GM12892 (cell line): ENCODE data around the gene TRAPPC2L.

Experiments
- DNase-seq: peaks from one replicate; pipeline ENCODE4 v3.0.0; 2011; ENCODE audit not compliant: insufficient read length
- FAIRE-seq: peaks from 2 replicates; lab custom pipeline; 2011; peaks lifted over from hg19 to GRCh38; lab: Jason Lieb, UNC
- POLR2A ChIP-seq: IDR thresholded peaks from 2 replicates; pipeline ENCODE4 v1.6.1; 2011; ENCODE audit warnings: low read depth, low read length, control low read depth
- POLR2AphosphoS5 ChIP-seq: IDR thresholded peaks from 2 replicates; pipeline ENCODE4 v1.6.1; 2011; ENCODE audit warnings: low read depth, low read length, control low read depth
- TAF1 ChIP-seq: IDR thresholded peaks from 2 replicates; pipeline ENCODE4 v1.6.1; 2011; ENCODE audit warnings: low read depth, mild to moderate bottlenecking, control low read depth, low read length, borderline replicate concordance

The TRAPPC2L gene

DNA sequence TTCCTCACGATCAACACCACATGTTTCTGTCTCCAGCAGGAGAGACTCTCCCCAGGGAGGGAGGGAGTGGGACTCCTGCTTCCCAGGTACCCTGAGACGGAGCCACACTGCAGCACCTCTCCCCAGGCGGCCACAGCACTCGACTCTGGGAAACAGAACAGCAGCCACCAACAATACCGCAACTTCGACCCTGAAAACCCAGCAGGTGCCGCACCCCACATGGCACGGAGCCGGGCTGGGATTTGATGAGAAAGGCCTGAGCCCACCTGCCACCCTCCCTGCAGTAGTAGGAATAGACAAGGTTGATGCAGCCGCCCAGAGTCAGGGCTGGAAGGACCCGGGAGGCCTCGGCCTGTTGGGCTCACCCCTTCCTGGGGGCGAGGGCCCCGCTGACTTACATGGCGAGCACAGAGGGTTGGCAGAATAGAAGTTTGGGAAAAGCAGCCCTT is 14.6 kb upstream of the TRAPPC2L start:
- FAIRE-seq (no peak), DNase-seq (no peak)
- TF ChIP-seq POLR2AphosphoS5 = no peak
- no peak for TF ChIP-seq TAF1
- TF ChIP-seq POLR2A = no peak

DNA sequence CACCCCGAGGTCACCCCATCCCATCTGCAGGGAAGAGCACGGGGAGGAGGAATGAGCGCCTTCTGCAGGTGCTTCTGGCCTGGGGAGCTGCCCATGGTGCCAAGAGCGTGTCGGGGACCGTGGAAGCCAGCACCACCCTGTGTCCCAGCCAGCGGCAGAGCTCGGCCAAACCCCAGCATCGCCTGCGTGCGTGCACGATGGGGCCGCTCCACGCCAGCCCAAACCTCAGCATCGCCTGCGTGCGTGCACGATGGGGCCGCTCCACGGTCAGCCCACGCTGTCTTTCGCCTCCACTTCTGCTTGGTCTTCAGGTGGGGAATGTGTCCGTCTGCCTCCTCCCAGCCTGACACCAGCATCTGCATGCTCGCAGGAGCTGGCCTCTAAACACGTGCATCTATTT is 14.1 kb upstream of the TRAPPC2L start:
- FAIRE-seq (no peak), DNase-seq (no peak)
- no peak for TF ChIP-seq POLR2A
- TF ChIP-seq POLR2AphosphoS5 = no peak
- TF ChIP-seq TAF1 = no peak

DNA sequence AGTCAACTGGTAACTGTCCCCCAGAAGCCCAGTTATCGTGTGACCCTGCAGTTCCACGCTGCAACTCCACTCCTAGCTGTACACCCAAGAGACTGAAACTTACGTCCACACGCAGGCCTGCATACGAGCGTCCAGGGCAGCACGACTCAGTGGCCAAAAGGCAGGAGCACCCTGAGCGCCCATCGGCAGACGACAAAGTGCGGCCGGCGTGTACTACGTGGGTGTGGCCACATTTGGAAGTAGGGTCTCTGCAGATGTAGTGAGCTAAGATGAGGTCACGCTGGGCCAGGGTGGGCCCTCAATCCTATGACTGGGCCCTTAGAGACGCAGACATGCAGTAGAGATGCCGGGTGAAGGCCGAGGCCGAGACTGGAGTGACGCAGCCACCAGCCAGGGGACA is 13.7 kb upstream of the TRAPPC2L start:
- FAIRE-seq (no peak), DNase-seq (no peak)
- TF ChIP-seq POLR2AphosphoS5 = no peak
- TF ChIP-seq TAF1 = no peak
- no peak for TF ChIP-seq POLR2A

DNA sequence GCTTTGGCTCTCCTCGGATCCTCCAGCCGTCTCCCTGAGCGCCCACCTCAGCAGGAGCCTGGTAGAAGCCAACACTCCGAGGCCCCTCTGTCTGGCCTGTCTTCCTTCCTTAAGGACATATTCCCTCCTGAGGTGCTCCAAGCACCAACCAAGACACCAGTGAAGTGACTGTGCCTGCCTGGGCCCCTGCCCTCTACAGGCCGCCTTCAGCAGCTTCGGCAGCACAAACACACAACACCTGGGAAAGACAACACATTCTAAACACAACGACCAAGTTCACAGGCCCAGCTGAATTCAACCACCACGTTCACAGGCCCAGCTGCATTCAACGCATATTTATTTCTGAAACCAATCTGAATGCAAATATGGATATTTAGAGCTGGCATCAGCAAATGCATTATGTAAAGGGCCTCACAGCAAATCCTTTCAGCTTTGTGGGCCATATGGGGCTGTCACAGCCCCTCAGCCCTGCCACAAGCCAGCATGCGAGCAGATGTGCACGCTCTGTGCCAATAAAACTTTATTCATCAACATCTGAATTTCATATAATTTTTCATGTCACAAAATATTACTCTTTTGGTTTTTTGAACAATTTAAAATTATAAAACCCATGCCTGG is 12.4 kb upstream of the TRAPPC2L start:
- FAIRE-seq = no peak
- no peak for DNase-seq
- TF ChIP-seq POLR2A = no peak
- no peak for TF ChIP-seq POLR2AphosphoS5
- no peak for TF ChIP-seq TAF1

DNA sequence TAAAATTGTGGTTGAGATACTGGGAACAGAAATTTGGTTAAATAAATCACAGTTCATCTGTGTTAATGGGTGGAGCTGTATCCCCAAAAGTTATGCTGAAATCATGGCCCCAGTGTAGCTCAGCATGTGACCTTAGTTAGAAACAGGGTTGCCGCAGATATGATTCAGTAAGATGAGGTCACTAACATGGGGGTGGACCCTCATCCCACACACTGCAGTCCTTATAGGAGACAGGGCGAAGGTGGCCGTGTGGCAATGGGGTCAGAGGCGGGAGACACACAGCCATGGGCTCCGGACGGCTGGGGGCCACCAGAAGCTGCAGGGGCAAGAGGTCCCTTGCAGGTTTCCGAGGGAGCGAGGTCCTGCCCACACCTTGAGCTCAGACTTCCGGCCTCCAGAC is 10.8 kb upstream of the TRAPPC2L start:
- DNase-seq (no peak), FAIRE-seq (no peak)
- TF ChIP-seq POLR2AphosphoS5 = no peak
- TF ChIP-seq POLR2A = no peak
- no peak for TF ChIP-seq TAF1

DNA sequence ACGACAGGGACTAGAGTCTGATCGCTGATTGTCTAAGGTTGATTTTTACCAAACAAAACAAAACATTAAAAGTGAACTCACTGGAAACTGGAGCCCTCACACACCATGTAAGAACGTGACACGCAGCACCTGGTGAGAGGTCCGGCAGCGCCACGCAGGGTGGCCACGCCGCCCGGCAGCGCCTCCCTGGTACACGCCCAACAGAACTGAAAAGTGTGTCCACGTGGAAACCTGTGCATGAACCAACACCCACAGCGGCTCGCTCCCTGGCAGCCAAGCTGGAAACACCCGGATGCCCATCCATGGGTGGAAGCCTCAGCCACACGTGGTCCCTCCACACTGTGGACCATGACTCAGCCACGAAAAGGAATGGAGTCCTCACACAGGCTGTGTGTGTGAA is 9.3 kb upstream of the TRAPPC2L start:
- TF ChIP-seq POLR2A = no peak
- no peak for FAIRE-seq
- DNase-seq = no peak

DNA sequence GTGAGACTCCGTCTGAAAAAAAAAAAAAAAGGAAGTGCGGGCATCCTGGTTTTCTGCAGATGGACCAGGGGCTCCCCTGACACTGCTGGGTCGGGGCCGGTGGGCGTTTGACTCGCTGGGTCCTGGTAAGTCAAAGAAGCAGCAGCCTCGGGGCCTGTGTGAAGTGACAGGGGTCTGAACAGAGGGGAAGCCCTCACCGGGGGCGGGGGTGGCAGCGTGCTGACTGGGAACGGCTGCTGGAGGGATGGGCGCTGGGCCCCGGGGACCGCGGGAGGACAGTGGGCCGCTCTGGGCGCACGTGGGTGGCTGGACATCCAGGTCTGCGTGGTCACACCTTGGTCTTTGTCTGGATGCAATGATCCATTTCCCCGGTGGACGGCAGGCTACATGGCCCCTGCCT is 8.4 kb upstream of the TRAPPC2L start:
- TF ChIP-seq POLR2AphosphoS5 (no peak), POLR2A (no peak), TAF1 (no peak)
- DNase-seq = no peak
- FAIRE-seq = no peak

DNA sequence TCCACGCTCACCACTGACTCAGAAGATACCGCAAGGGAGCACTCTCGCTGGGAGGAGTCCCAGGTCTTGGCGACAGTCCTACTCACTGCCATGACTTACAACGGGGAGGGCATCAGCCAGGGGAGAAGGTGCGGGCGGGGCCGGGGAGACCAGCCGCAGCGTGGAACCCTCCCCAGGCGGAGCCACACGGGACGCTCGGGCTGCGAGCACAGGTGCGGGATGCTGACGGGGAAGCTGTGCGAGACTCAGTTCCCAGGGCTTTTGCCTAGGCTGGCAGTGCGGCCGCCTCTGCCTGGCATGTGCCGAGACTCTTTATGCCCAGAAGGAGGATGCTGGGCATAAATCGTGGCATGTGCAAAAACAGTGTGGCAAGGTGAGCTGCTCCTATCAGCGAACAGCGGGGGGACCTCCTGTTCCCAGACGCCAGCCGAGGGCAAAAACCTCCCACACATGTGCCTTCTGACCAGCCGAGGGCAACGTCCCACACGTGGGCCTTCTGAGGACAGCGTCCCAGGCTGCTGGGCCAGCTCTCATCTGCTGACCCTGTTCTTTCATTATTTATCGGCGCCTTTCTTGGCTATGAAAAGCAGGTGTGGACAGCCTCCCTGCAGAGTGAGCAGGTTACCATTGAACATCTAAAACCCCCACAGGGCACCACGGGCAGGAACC is 6.3 kb upstream of the TRAPPC2L start:
- TF ChIP-seq POLR2AphosphoS5 (no peak), POLR2A (no peak), TAF1 (no peak)
- FAIRE-seq = no peak
- DNase-seq = no peak

DNA sequence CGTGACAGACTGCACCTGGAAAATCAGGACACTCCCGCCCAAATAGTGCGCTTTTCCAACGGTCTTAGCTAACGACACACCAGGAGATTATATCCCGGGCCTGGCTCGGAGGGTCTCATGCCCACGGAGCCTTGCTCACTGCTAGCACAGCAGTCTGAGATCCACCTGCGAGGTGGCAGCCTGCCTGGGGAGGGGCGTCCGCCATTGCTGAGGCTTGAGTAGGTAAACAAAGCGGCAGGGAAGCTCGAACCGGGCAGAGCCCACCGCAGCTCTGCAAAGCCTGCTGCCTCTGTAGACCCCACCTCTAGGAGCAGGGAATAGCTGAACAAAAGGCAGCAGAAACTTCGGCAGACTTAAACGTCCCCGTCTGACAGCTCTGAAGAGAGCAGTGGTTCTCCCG is 5.3 kb upstream of the TRAPPC2L start:
- TF ChIP-seq POLR2A (no peak), TAF1 (no peak), POLR2AphosphoS5 (no peak)
- DNase-seq = no peak
- no peak for FAIRE-seq

DNA sequence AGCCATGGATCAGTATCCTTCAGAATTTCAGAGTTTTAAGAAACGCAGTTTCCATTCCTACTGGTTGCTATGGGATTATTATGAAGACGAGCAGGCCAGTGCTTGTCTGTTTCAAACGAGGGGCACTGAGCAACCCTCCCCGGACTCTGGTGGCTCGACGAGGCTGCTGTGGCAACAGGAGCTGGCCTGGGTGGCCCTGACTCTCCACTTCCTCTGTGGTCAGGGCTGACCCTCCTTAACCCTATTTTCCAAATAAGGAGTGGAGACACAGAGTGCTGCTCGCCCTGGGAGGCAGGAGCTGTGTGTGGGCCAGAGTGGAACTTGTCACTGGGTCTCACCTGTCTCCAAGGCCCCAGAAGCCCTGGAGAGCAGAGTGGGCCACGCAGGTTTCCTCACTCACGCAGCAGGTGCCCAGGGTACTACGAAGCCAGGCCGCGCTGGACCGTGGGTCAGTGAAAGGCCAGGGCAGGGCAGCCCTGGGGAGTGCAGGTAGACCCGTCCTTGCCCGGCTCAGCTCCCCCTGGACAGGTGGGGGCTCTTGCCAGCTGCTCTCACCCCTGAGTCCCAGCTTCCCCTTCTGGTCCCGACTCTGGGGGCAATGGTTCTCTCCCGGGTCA is 3.5 kb upstream of the TRAPPC2L start:
- DNase-seq (no peak), FAIRE-seq (no peak)
- TF ChIP-seq POLR2A (no peak), TAF1 (no peak), POLR2AphosphoS5 (no peak)

DNA sequence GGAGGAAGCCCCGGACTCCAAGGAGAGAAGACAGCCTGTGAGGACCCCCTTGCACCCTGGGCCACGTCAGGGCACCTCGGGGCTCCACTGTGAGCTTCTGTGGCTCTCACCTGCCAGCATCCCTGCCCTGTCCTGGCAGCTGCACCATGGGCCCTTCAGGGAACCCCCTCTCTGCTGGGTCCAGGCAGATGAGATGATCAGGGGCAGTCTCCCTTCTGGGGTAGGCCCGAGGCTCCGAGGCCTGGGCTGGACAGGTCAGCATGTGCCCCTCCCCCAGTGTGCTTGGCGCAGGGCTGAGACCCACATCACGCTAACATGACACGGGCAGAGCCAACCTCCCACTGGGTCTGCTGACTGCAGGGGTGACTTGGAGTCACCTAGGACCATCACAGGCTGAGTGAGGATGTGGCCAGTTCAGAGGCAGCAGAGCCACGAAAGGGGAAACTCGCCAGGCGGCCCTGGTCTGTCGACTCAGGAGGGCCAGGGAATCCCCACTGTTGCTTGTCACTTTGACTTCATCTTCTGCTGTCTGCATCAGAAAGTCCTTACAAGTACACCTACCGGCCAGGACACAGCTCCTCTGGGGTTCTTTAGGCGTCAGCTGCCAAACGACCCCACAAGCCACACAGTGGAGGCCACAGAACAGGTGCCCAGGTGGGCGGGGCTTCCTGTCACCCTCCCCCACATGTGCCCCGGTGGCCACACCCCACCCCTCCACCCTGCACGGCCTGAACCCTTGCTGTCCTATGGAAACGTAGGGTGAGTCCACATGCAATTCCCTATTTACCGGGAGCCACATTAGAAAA is 2.4 kb upstream of the TRAPPC2L start:
- FAIRE-seq (no peak), DNase-seq (no peak)

More for the DNA sequence above, 2.4 kb upstream of the TRAPPC2L start:
- TF ChIP-seq TAF1 (no peak), POLR2AphosphoS5 (no peak), POLR2A (no peak)
